OCI-LY1 (cell line): ENCODE measurements around the gene RPS18.

Source experiments
- CTCF ChIP-seq: fragments of 200-600 bp; sonication (generic), shearing (Covaris generic); IDR thresholded peaks from 2 replicates; pipeline ENCODE4 v1.5.1; 2017; ENCODE audit warnings: mild to moderate bottlenecking, antibody characterized with exemption, low read length, moderate library complexity, mixed read lengths
- EZH2 ChIP-seq: fragments of 200-600 bp; sonication (generic), shearing (Covaris generic); IDR thresholded peaks from 2 replicates; pipeline ENCODE4 v1.8.0; 2017; ENCODE audit warnings: borderline replicate concordance, mixed run types, mild to moderate bottlenecking, antibody characterized with exemption, low read length, moderate library complexity, mixed read lengths

- TF ChIP-seq CTCF (no peak), EZH2 (no peak)
Observed at GRCh38 chr6:33278810-33279209, 6.9 kb downstream of the RPS18 start.
